ENCODE data around the gene PREX1. TPM values are rescaled to one million over a fixed set of nuclear protein-coding genes. Genes with fewer than 3 reads are reported as not detected.

PREX1 gene
- total and polyA plus RNA-seq, 2 donors (not counting 3 experiments of a cell fraction or from before 2014, with no cell fraction given), result 51.3 to 72.9 TPM

- Histone ChIP-seq H3K9me3 (replicated peaks; ENCODE audit: control insufficient read depth, insufficient read depth, low read length) (no peaks in the 10 kb centered on the region), H4K20me1 (replicated peaks; ENCODE audit: control insufficient read depth, extremely low read depth, insufficient read depth, low read length) (no peaks in the 10 kb centered on the region), H3K4me2 (ENCODE audit: insufficient read depth, low read length) (no peak overlapping the region), H3K36me3 (ENCODE audit: control insufficient read depth in 2 of 2, extremely low read depth in 1 of 2, insufficient read depth in 2 of 2, low read length in 2 of 2) (peaks cover 10 to 33% of the 10 kb centered on the region in 2 experiments), H3K4me3 (replicated peaks in 1 of 3; ENCODE audit: insufficient read depth in 1 of 3, low read depth in 1 of 3, low read length in 3 of 3) (no peak overlapping the region), H3K79me2 (ENCODE audit: control insufficient read depth, insufficient read depth, low read length) (peaks cover 22% of the 10 kb centered on the region), H3K9me1 (replicated peaks; ENCODE audit: control insufficient read depth, extremely low read depth, insufficient read depth, low read length) (no peaks in the 10 kb centered on the region), H3K27ac (ENCODE audit: insufficient read depth, low read depth, low read length) (no peak overlapping the region), H2AFZ (ENCODE audit: low read depth, low read length) (no peak overlapping the region), H3K27me3 (ENCODE audit: control insufficient read depth in 2 of 2, insufficient read depth in 2 of 2, low read length in 2 of 2) (no peaks in the 10 kb centered on the region), H3K9ac (replicated peaks; ENCODE audit: extremely low read depth, insufficient read depth, low read length) (no peak overlapping the region), H3K4me1 (ENCODE audit: control insufficient read depth, extremely low read depth, insufficient read depth, low read length) (peaks cover 4% of the 10 kb centered on the region)
- BruUV-seq (replicated peaks), result no TSS peak
- TF ChIP-seq POLR2A (IDR thresholded peaks at IDR 0.05; ENCODE audit: low read depth, low read length), result no peak
- TF ChIP-seq, protein P1, sequence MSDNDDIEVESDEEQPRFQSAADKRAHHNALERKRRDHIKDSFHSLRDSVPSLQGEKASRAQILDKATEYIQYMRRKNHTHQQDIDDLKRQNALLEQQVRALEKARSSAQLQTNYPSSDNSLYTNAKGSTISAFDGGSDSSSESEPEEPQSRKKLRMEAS (IDR thresholded peaks at IDR 0.05; ENCODE audit: insufficient read depth, insufficient read length), result no peak
- TF ChIP-seq GATA2 (IDR thresholded peaks at IDR 0.05; ENCODE audit: insufficient read depth, insufficient read length, low read depth, low read length), result no peak
- TF ChIP-seq, protein P2, sequence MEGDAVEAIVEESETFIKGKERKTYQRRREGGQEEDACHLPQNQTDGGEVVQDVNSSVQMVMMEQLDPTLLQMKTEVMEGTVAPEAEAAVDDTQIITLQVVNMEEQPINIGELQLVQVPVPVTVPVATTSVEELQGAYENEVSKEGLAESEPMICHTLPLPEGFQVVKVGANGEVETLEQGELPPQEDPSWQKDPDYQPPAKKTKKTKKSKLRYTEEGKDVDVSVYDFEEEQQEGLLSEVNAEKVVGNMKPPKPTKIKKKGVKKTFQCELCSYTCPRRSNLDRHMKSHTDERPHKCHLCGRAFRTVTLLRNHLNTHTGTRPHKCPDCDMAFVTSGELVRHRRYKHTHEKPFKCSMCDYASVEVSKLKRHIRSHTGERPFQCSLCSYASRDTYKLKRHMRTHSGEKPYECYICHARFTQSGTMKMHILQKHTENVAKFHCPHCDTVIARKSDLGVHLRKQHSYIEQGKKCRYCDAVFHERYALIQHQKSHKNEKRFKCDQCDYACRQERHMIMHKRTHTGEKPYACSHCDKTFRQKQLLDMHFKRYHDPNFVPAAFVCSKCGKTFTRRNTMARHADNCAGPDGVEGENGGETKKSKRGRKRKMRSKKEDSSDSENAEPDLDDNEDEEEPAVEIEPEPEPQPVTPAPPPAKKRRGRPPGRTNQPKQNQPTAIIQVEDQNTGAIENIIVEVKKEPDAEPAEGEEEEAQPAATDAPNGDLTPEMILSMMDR (IDR thresholded peaks at IDR 0.05; ENCODE audit: extremely low read depth in 1 of 2, insufficient read depth in 1 of 2, low read depth in 1 of 2, low read length in 2 of 2), result no peak
- TF ChIP-seq MYC (IDR thresholded peaks at IDR 0.05; ENCODE audit: low read depth, low read length), result no peak
- no peak for TF ChIP-seq EZH2 (IDR thresholded peaks at IDR 0.05; ENCODE audit: borderline replicate concordance, low read depth, low read length, severe bottlenecking)
- TF ChIP-seq JUN (IDR thresholded peaks at IDR 0.05; ENCODE audit: borderline replicate concordance, insufficient read depth, insufficient read length, low read depth), result no peak
- TF ChIP-seq FOS (IDR thresholded peaks at IDR 0.05; ENCODE audit: borderline replicate concordance, insufficient read depth, low read length), result no peak
- no peak for TF ChIP-seq POLR2AphosphoS5 (IDR thresholded peaks at IDR 0.05; ENCODE audit: insufficient read depth, low read depth, low read length)
- dilution Hi-C loops (cut with MboI; ENCODE audit: extremely low pct_ligation_motif_present, low sequenced_read_pairs) (no loop called here), intact Hi-C loops (cut with micrococcal nuclease) (no loop called here)
- ChIA-PET CTCF (interaction anchor here (1.0 to 1.3 kb wide), 3 partner anchors 86 to 162 kb away, joined by 3 to 6 read pairs (median 4); no protein-coding TSS in a partner anchor), POLR2A (no interaction called here)
- FAIRE-seq (no peak), DNase-seq (ENCODE audit: low read depth, low spot score) (no peak)
Measured at GRCh38 chr20:48743807-48744206, 84.0 kb downstream of the PREX1 start.
